Astrocyte (in vitro differentiated cells and primary cell): ENCODE data around the gene ACTN1. TPM values are rescaled to one million over a fixed set of nuclear protein-coding genes. Genes with fewer than 3 reads are reported as not detected.
"Not testable (repeated sequence)": the region's sequence is repeated elsewhere in the genome, so short reads cannot be mapped to it uniquely, and the experiment has no call there.

ENCODE experiments used
- DNase-seq: peaks from one replicate; pipeline ENCODE4 v3.0.0-alpha.2; 2010; ENCODE audit warnings: low read depth
- FAIRE-seq: peaks from 2 replicates; lab custom pipeline; 2011; peaks lifted over from hg19 to GRCh38; lab: Jason Lieb, UNC
- H2AFZ ChIP-seq: 2 replicates; pipeline ENCODE4 v1.6.0; 2012; ENCODE audit warnings: low read depth, low read length, inconsistent platforms
- H3K27ac ChIP-seq: 2 replicates; pipeline ENCODE4 v1.5.1; 2011; ENCODE audit warnings: low read depth, low read length, inconsistent platforms
- H3K27me3 ChIP-seq: 2 replicates; pipeline ENCODE4 v1.6.0; 2011; ENCODE audit warnings: low read length, inconsistent platforms; ENCODE audit not compliant: insufficient read depth
- H3K36me3 ChIP-seq: 2 replicates; pipeline ENCODE4 v1.5.1; 2011; ENCODE audit warnings: low read length, inconsistent platforms; ENCODE audit not compliant: insufficient read depth
- H3K4me1 ChIP-seq: 2 replicates; pipeline ENCODE4 v1.5.1; 2011; ENCODE audit warnings: low read length, inconsistent platforms; ENCODE audit not compliant: insufficient read depth
- H3K4me2 ChIP-seq: 2 replicates; pipeline ENCODE4 v1.6.0; 2012; ENCODE audit warnings: low read length, inconsistent platforms
- H3K4me3 ChIP-seq: 2 replicates; pipeline ENCODE4 v1.5.1; 2011; ENCODE audit warnings: low read depth, mild to moderate bottlenecking, low read length, inconsistent platforms; ENCODE audit not compliant: insufficient read depth
- H3K79me2 ChIP-seq: 2 replicates; pipeline ENCODE4 v1.6.0; 2012; ENCODE audit warnings: mild to moderate bottlenecking, low read length, inconsistent platforms; ENCODE audit not compliant: insufficient read depth
- H3K9ac ChIP-seq: 2 replicates; pipeline ENCODE4 v1.6.0; 2012; ENCODE audit warnings: mild to moderate bottlenecking, low read length, inconsistent platforms
- H3K9me3 ChIP-seq: 2 replicates; pipeline ENCODE4 v1.5.1; 2012; ENCODE audit warnings: low read depth, mild to moderate bottlenecking, low read length, inconsistent platforms; ENCODE audit not compliant: insufficient read depth
- H4K20me1 ChIP-seq: 2 replicates; pipeline ENCODE4 v1.6.0; 2012; ENCODE audit warnings: low read length, inconsistent platforms; ENCODE audit not compliant: insufficient read depth
- H3K27ac Mint-ChIP-seq: one replicate; pipeline ENCODE4 v1.8.0; 2021; ENCODE audit warnings: mild to moderate bottlenecking, mixed read lengths; ENCODE audit not compliant: unreplicated experiment
- H3K27me3 Mint-ChIP-seq: one replicate; pipeline ENCODE4 v1.8.0; 2021; ENCODE audit warnings: low read depth, mixed read lengths; ENCODE audit not compliant: unreplicated experiment
- H3K36me3 Mint-ChIP-seq: one replicate; pipeline ENCODE4 v1.8.0; 2021; ENCODE audit warnings: low read depth, mixed read lengths; ENCODE audit not compliant: unreplicated experiment
- H3K4me1 Mint-ChIP-seq: one replicate; pipeline ENCODE4 v1.8.0; 2021; ENCODE audit warnings: low read depth, mixed read lengths; ENCODE audit not compliant: unreplicated experiment
- H3K4me3 Mint-ChIP-seq: one replicate; pipeline ENCODE4 v1.8.0; 2021; ENCODE audit warnings: mild to moderate bottlenecking, moderate library complexity, mixed read lengths; ENCODE audit not compliant: unreplicated experiment
- H3K9me3 Mint-ChIP-seq: one replicate; pipeline ENCODE4 v1.8.0; 2021; ENCODE audit warnings: mild to moderate bottlenecking, mixed read lengths; ENCODE audit not compliant: unreplicated experiment
- EZH2 ChIP-seq: IDR thresholded peaks from 2 replicates; pipeline ENCODE4 v1.6.1; 2012; ENCODE audit warnings: mild to moderate bottlenecking, low read length, inconsistent platforms; ENCODE audit not compliant: insufficient read depth
- total RNA-seq: library from RNA; stranded (reverse); gene quantifications from 2 replicates; pipeline ENCODE4 v1.2.1, GENCODE V29; 2021
- TF ChIP-seq, protein P1 (sequence below): IDR thresholded peaks from 2 replicates; pipeline ENCODE4 v1.5.1; 2011; ENCODE audit warnings: low read depth, mild to moderate bottlenecking, inconsistent platforms, low read length, moderate library complexity; ENCODE audit not compliant: insufficient read depth

The ACTN1 gene
- total RNA-seq, 1 donor from 2014 or later: 1,163 TPM

DNA sequence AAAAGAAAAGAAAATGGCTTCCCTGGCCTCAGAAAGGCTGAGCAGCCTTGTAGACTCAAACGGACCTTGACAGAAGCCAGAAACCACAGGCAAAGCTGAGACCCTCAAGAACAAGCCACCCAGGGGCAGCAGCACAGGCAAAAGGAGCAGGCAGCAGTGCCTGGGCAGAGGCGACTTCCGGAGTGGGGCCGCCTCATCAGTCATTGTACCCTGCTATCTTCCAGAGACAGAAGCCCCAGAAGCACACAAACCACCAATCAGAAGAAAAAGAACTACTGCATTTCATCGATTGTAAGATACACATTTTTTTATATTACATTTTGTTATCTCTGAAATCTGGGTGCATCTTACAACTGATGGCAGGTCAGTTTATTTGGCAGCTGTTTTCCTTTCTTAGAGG, 128.0 kb downstream of the ACTN1 start:
- H3K27ac Mint-ChIP-seq: no peak overlapping the region
- H3K27me3 ChIP-seq: no peaks in the 10 kb centered on the region
- H3K9me3 ChIP-seq: no peaks in the 10 kb centered on the region
- TF ChIP-seq, protein P1, sequence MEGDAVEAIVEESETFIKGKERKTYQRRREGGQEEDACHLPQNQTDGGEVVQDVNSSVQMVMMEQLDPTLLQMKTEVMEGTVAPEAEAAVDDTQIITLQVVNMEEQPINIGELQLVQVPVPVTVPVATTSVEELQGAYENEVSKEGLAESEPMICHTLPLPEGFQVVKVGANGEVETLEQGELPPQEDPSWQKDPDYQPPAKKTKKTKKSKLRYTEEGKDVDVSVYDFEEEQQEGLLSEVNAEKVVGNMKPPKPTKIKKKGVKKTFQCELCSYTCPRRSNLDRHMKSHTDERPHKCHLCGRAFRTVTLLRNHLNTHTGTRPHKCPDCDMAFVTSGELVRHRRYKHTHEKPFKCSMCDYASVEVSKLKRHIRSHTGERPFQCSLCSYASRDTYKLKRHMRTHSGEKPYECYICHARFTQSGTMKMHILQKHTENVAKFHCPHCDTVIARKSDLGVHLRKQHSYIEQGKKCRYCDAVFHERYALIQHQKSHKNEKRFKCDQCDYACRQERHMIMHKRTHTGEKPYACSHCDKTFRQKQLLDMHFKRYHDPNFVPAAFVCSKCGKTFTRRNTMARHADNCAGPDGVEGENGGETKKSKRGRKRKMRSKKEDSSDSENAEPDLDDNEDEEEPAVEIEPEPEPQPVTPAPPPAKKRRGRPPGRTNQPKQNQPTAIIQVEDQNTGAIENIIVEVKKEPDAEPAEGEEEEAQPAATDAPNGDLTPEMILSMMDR: no peak
- no peak for TF ChIP-seq EZH2
- no peak overlapping the region for H3K4me3 ChIP-seq
- no peaks in the 10 kb centered on the region for H3K4me1 Mint-ChIP-seq
- no peak for DNase-seq
- no peak for FAIRE-seq
- H3K27ac ChIP-seq: no peak overlapping the region
- no peaks in the 10 kb centered on the region for H3K79me2 ChIP-seq
- H3K9me3 Mint-ChIP-seq: peaks cover 4% of the 10 kb centered on the region
- H3K27me3 Mint-ChIP-seq: no peaks in the 10 kb centered on the region
- peaks cover 8% of the 10 kb centered on the region for H3K36me3 ChIP-seq
- no peak overlapping the region for H3K4me2 ChIP-seq
- no peak overlapping the region for H3K4me3 Mint-ChIP-seq
- no peak overlapping the region for H2AFZ ChIP-seq
- peaks cover 15% of the 10 kb centered on the region for H3K36me3 Mint-ChIP-seq
- H3K9ac ChIP-seq: no peak overlapping the region
- peaks cover 11% of the 10 kb centered on the region for H4K20me1 ChIP-seq
- no peaks in the 10 kb centered on the region for H3K4me1 ChIP-seq

DNA sequence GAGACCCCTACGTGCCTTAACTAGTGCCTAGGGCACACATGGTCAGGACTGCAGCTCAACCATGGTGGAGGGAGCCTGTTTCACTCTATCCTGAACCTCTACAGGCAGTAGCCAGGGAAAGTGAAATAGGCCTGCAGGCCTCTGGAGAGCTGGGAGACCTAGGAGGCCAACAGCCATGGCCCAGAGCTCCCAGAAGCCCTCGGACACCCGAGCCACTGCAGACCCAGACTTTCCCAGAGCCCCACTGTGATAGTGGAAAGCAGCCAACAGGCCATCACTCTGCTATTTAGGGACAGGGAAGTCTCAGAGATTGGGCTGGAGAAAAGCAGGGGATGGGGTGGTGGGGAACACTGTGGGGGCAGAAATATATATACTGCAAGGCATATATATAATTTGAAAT, 129.7 kb downstream of the ACTN1 start:
- no peak overlapping the region for H3K4me2 ChIP-seq
- H4K20me1 ChIP-seq: peaks cover 8% of the 10 kb centered on the region
- no peak overlapping the region for H3K4me3 Mint-ChIP-seq
- H3K27ac ChIP-seq: no peak overlapping the region
- H3K27me3 Mint-ChIP-seq: no peaks in the 10 kb centered on the region
- H3K27ac Mint-ChIP-seq: no peak overlapping the region
- H3K79me2 ChIP-seq: no peaks in the 10 kb centered on the region
- H3K4me1 Mint-ChIP-seq: no peaks in the 10 kb centered on the region
- H3K36me3 Mint-ChIP-seq: peaks cover 6% of the 10 kb centered on the region
- no peak overlapping the region for H3K9ac ChIP-seq
- H3K4me3 ChIP-seq: no peak overlapping the region
- no peaks in the 10 kb centered on the region for H3K27me3 ChIP-seq
- no peak overlapping the region for H2AFZ ChIP-seq
- peaks cover 3% of the 10 kb centered on the region for H3K9me3 Mint-ChIP-seq
- no peaks in the 10 kb centered on the region for H3K4me1 ChIP-seq
- peaks cover 2% of the 10 kb centered on the region for H3K36me3 ChIP-seq
- FAIRE-seq (no peak), DNase-seq (no peak)
- TF ChIP-seq EZH2: no peak
- TF ChIP-seq, protein P1: no peak
- no peaks in the 10 kb centered on the region for H3K9me3 ChIP-seq

DNA sequence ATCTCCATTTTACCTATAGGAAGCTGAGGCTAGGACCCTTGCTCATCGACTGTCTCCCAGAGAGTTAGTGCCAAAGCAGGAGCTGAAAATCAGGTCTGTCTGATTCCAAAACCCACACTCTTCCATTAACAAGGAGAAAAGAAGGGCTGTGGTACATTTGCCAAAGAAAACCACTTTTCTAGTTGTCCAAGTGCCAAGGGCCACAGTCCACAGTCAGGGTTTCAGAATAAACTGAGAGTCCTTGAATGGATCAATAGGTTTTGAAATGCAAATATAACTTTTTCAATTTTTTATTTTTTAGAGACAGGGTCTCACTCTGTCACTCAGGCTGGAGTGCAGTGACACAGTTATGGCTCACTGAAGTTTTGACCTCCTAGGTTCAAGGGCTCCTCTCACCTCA, 130.8 kb downstream of the ACTN1 start:
- H3K27ac ChIP-seq: no peak overlapping the region
- peaks cover 3% of the 10 kb centered on the region for H3K36me3 Mint-ChIP-seq
- FAIRE-seq: no peak
- no peaks in the 10 kb centered on the region for H3K9me3 ChIP-seq
- no peak overlapping the region for H3K4me3 Mint-ChIP-seq
- no peaks in the 10 kb centered on the region for H3K4me1 ChIP-seq
- TF ChIP-seq, protein P1: no peak
- TF ChIP-seq EZH2: no peak
- no peak overlapping the region for H3K27ac Mint-ChIP-seq
- no peaks in the 10 kb centered on the region for H3K27me3 Mint-ChIP-seq
- H4K20me1 ChIP-seq: no peaks in the 10 kb centered on the region
- no peak overlapping the region for H3K9ac ChIP-seq
- H3K4me3 ChIP-seq: no peak overlapping the region
- H3K4me2 ChIP-seq: no peak overlapping the region
- no peak for DNase-seq
- H3K79me2 ChIP-seq: no peaks in the 10 kb centered on the region
- peaks cover 2% of the 10 kb centered on the region for H3K36me3 ChIP-seq
- no peaks in the 10 kb centered on the region for H3K9me3 Mint-ChIP-seq
- H2AFZ ChIP-seq: no peak overlapping the region
- H3K4me1 Mint-ChIP-seq: peaks cover 5% of the 10 kb centered on the region
- no peaks in the 10 kb centered on the region for H3K27me3 ChIP-seq

DNA sequence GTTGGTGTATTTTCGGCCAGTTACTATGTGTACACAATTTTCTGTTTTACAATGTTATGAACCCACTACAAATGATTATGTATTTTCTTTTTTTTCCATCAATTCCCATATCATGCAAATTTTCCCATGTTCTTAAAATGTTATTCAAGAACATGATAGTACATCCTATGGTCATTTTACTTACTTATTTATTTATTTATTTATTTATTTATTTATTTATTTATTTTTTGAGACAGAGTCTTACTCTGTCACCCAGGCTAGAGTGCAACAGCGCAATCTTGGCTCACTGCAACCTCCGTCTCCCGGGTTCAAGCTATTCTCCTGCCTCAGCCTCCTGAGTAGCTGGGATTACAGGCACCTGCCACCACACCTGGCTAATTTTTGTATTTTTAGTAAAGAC, 131.5 kb downstream of the ACTN1 start:
- H3K36me3 ChIP-seq, H3K27ac ChIP-seq, H3K4me1 ChIP-seq, H3K4me3 ChIP-seq, H3K4me3 Mint-ChIP-seq, H3K9me3 ChIP-seq, H3K4me1 Mint-ChIP-seq, H3K27ac Mint-ChIP-seq, H4K20me1 ChIP-seq, H3K36me3 Mint-ChIP-seq, H3K27me3 ChIP-seq, H3K9me3 Mint-ChIP-seq, H3K27me3 Mint-ChIP-seq, H3K4me2 ChIP-seq, DNase-seq, FAIRE-seq, H3K79me2 ChIP-seq, H3K9ac ChIP-seq, H2AFZ ChIP-seq: not testable (repeated sequence)
